GM19238 (cell line): ENCODE measurements around the gene GON7.
"Not testable (repeated sequence)": the region's sequence is repeated elsewhere in the genome, so short reads cannot be mapped to it uniquely, and the experiment has no call there.

Source experiments
- DNase-seq: peaks from one replicate; pipeline ENCODE4 v3.0.0; 2011; ENCODE audit warnings: low spot score; ENCODE audit not compliant: insufficient read length

GON7 gene

DNA sequence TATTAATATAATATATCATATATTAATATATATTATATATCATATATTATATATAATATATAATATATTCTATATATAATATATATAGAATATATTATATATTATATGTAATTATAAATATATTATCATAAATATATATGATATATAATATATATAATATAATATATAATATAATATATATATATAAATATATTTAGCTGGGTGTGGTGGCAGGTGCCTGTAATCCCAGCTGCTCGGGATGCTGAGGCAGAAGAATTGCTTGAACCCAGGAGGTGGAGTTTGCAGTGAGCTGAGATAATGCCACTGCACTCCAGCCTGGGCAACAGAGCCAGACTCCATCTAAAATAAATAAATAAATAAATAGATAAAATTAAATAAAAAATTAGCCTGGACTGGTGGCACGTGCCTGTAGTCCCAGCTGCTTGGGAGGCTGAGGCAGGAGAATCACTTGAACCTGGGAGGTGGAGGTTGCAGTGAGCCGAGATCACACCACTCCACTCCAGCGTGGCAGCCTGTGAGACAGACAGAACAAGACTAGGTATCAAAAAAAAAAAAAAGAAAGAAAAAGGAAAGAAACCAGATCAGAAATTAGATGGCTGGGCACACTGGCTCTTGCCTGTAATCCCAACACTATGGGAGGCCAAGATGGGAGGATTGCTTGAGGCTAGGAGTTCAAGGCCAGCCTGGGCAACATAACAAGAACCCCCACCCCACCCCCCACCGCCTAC, 47.1 kb downstream of the GON7 start:
- DNase-seq: not testable (repeated sequence)

DNA sequence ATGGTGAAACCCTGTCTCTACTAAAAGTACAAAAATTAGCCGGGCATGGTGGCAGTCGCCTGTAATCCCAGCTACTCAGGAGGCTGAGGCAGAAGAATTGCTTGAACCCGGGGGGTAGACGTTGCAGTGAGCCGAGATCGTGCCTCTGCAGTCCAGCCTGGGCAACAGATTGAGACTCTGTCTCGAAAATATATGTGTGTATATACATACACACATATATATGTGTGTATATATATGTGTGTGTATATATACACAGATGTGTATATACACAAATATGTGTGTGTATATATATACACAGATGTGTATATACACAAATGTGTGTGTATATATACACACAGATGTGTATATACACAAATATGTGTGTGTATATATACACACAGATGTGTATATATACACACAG, 48.5 kb downstream of the GON7 start:
- not testable (repeated sequence) for DNase-seq

DNA sequence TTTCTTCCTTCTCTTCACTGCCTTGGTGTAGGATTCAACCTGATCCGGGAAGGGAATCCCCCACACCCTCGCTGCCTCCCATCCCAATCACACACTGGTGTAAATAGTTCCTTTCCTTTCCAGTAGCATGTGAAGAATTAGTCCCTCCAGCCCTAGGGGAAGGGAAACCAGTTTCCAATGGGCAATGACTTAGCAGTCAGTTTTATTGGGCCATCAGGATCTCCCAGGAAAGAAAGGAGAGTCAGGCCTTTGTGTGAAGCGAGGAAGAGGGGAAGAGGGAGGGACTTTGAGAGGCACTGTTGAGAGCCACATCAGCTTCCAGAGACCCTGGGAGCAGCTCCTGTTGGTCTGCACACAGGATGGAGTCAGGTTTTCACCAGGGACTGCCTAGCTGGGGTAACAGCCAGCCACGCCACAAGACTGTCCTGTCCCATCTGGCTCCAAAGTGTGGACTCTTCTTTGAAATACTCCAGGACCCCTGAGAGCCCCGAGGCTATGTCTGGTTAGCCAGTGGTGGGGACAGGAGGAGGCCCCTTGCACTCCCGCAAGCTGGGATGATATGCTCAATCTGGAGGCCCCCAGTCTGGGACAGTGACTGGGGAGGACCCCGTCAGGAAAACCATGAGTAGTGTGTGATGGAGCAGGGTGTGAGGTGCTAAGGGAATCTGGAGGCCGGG, 50.0 kb downstream of the GON7 start:
- no peak for DNase-seq

DNA sequence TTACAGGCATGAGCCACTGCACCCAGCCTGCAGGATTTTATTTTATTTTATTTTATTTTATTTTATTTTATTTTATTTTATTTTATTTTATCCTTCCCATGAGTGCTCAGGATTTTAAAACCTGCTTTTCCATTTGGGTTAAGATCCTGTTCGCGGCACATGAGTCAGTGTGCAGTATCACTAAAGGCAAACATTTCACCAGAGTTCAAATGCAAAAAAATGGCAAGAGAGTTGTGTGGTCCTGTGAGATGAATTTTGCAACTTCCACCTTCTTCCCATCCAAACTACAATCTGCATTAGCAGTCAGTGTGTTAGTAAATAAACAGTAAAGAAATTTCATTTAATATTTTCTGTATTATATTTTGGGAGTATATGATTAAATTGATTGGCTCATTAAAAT, 51.2 kb downstream of the GON7 start:
- DNase-seq: no peak

DNA sequence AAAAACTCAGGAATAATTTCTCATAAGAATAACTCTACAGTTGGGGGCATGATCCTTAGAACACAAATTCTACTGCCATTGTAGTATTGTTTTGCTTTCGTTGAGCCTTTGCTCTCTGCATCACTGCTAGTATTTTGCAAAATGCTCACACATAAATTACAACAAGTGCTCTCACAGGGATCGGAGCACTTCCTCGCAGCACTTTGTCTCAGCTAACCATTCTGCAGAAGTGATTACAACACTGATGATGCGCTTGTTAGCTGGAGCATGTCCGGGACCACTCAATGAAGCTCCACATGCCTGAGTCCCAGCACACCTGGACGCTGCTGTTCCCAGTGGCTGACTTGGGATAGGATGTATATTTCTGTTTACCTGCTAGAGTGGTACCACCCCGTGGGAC, 53.7 kb downstream of the GON7 start:
- no peak for DNase-seq
